K562 (cell line): ENCODE data around the gene TCP10L. TPM values are rescaled to one million over a fixed set of nuclear protein-coding genes. Genes with fewer than 3 reads are reported as not detected.
A peak's percentile ranks its signal among the peaks of the same experiment; 100 is the strongest.

Experiments
- ATF1 ChIP-seq, 2 experiments: fragments of 450-650 bp in 1 of 2; IDR thresholded peaks; 2 replicates each; pipeline ENCODE4 v1.6.1; 2016; ENCODE audit warnings: missing compliant biosample characterization in 1 of 2, missing genetic modification characterization in 1 of 2
- BCL6 ChIP-seq: fragments of 250-450 bp; sonication (Bioruptor Pico); IDR thresholded peaks from 2 replicates; pipeline ENCODE4 v1.4.0; 2020
- CTBP1 ChIP-seq: fragments of 450-650 bp; IDR thresholded peaks from 2 replicates; pipeline ENCODE4 v1.6.1; 2016; ENCODE audit warnings: borderline replicate concordance
- DNMT1 ChIP-seq: fragments of 450-650 bp; IDR thresholded peaks from 2 replicates; pipeline ENCODE4 v1.6.1; 2016; ENCODE audit warnings: antibody characterized with exemption, mild to moderate bottlenecking
- ERF ChIP-seq: fragments of 450-650 bp; formaldehyde crosslinking; IDR thresholded peaks from 2 replicates; pipeline ENCODE4 v1.4.0; 2020; ENCODE audit warnings: mild to moderate bottlenecking, mixed read lengths
- HNRNPK ChIP-seq: fragments of 200-400 bp; formaldehyde crosslinking; IDR thresholded peaks from one replicate; pipeline ENCODE4 v1.6.1; 2018; ENCODE audit warnings: mild to moderate bottlenecking, low read depth, low read length; ENCODE audit not compliant: poor library complexity, severe bottlenecking
- KDM1A ChIP-seq, 2 experiments: fragments of 450-650 bp; IDR thresholded peaks; 2 replicates each; pipeline ENCODE4 v1.6.1; 2016; ENCODE audit warnings: mild to moderate bottlenecking in 2 of 2
- MTA2 ChIP-seq: fragments of 450-650 bp; IDR thresholded peaks from 2 replicates; pipeline ENCODE4 v1.6.1; 2016; ENCODE audit warnings: low read depth
- NBN ChIP-seq: fragments of 450-650 bp; IDR thresholded peaks from 2 replicates; pipeline ENCODE4 v1.6.1; 2016; ENCODE audit warnings: low read depth, mild to moderate bottlenecking
- NEUROD1 ChIP-seq: fragments of 150-350 bp; IDR thresholded peaks from 2 replicates; pipeline ENCODE4 v1.6.1; 2014; ENCODE audit warnings: borderline replicate concordance, low read length, low read depth; ENCODE audit not compliant: partially characterized antibody
- NFIC ChIP-seq: fragments of 450-650 bp; IDR thresholded peaks from 2 replicates; pipeline ENCODE4 v1.6.1; 2017; ENCODE audit warnings: mild to moderate bottlenecking, inconsistent platforms
- RBFOX2 ChIP-seq: fragments of 200-400 bp; formaldehyde crosslinking; IDR thresholded peaks from 2 replicates; pipeline ENCODE4 v1.6.1; 2017; ENCODE audit warnings: low read depth, mild to moderate bottlenecking, low read length, moderate library complexity
- SOX6 ChIP-seq: fragments of 450-650 bp; IDR thresholded peaks from 2 replicates; pipeline ENCODE4 v1.6.1; 2014; ENCODE audit warnings: mild to moderate bottlenecking
- SUPT5H ChIP-seq: fragments of 450-650 bp; IDR thresholded peaks from 2 replicates; pipeline ENCODE4 v1.6.1; 2016
- TAF1 ChIP-seq: IDR thresholded peaks from 2 replicates; pipeline ENCODE4 v1.6.1; 2011; ENCODE audit warnings: mild to moderate bottlenecking, low read length, moderate library complexity; ENCODE audit not compliant: insufficient read depth, control insufficient read depth, severe bottlenecking; ENCODE audit errors: extremely low read depth
- TBL1XR1 ChIP-seq, 2 experiments: IDR thresholded peaks; 2 replicates each; pipeline ENCODE4 v1.6.1; 2012; ENCODE audit warnings: improper control_type of control experiment in 2 of 2, low read length in 2 of 2, mild to moderate bottlenecking in 1 of 2
- TEAD1 ChIP-seq, 2 experiments: fragments of 450-650 bp in 1 of 2; sonication (generic) in 1 of 2; formaldehyde crosslinking; IDR thresholded peaks; 2 replicates each; pipeline versions ENCODE4 v1.4.0 to v1.8.0; 2020 to 2022; ENCODE audit warnings: mild to moderate bottlenecking in 2 of 2, missing genetic modification reagents in 1 of 2
- ZBTB1 ChIP-seq: sonication (generic); formaldehyde crosslinking; IDR thresholded peaks from 2 replicates; pipeline ENCODE4 v1.8.1; 2023; ENCODE audit warnings: missing genetic modification reagents, low read depth, mild to moderate bottlenecking, borderline replicate concordance
- ZBTB7A ChIP-seq: IDR thresholded peaks from 2 replicates; pipeline ENCODE4 v1.6.1; 2011; ENCODE audit warnings: low read depth, mild to moderate bottlenecking, low read length, moderate library complexity, borderline replicate concordance; ENCODE audit not compliant: control insufficient read depth
- ZNF165 ChIP-seq: fragments of 250-450 bp; sonication (Bioruptor Pico); IDR thresholded peaks from 2 replicates; pipeline ENCODE4 v1.4.0; 2020; ENCODE audit warnings: borderline replicate concordance
- polyA plus RNA-seq, 8 experiments: library from polyadenylated mRNA; depleted of rRNA in 4 of 8; stranded (reverse) in 5 of 8; unstranded in 3 of 8; fragments of >200 nt; fragmentation: Nextera tagmentation in 2 of 8; fragmentation: Illumina TruSeq in 1 of 8; extraction: Ambion mirVana in 2 of 8; extraction: Trizol in 1 of 8; gene quantifications; 2 replicates each; pipeline versions ENCODE4 v1.2.1 to v1.2.3, GENCODE V29; 2011 to 2014; ENCODE audit warnings: inconsistent platforms in 1 of 8, missing spikeins in 1 of 8
- total RNA-seq, 7 experiments: library from RNA; depleted of rRNA in 6 of 7; stranded (reverse); fragments of >200 nt in 6 of 7; fragmentation: Illumina TruSeq in 2 of 7; extraction: Trizol in 2 of 7; gene quantifications; 2 replicates each; pipeline versions ENCODE4 v1.2.1 to v1.2.3, GENCODE V29; 2011 to 2021; ENCODE audit warnings: low replicate concordance in 1 of 7
- TF ChIP-seq, protein P1 (sequence below): fragments of 450-650 bp; conservative IDR thresholded peaks from 2 replicates; pipeline ENCODE4 v1.6.1; 2016; ENCODE audit warnings: missing genetic modification characterization, low read depth, mild to moderate bottlenecking, missing compliant biosample characterization, moderate library complexity
- TF ChIP-seq, protein P2 (sequence below), 2 experiments: fragments of 450-650 bp; conservative IDR thresholded peaks; 2 replicates each; pipeline ENCODE4 v1.6.1; 2017; ENCODE audit warnings: mild to moderate bottlenecking in 2 of 2, moderate library complexity in 2 of 2
- TF ChIP-seq, protein P3 (sequence below): fragments of 250-450 bp; sonication (Bioruptor Pico); IDR thresholded peaks from 2 replicates; pipeline ENCODE4 v1.9.0; 2021; ENCODE audit warnings: mild to moderate bottlenecking, inconsistent platforms

TCP10L gene
- total and polyA plus RNA-seq, 9 of the 15 experiments (the other 6 are each of a cell fraction or from before 2014, with no cell fraction given) = 0.34 to 0.91 (median 0.56) TPM; not detected in 2

DNA sequence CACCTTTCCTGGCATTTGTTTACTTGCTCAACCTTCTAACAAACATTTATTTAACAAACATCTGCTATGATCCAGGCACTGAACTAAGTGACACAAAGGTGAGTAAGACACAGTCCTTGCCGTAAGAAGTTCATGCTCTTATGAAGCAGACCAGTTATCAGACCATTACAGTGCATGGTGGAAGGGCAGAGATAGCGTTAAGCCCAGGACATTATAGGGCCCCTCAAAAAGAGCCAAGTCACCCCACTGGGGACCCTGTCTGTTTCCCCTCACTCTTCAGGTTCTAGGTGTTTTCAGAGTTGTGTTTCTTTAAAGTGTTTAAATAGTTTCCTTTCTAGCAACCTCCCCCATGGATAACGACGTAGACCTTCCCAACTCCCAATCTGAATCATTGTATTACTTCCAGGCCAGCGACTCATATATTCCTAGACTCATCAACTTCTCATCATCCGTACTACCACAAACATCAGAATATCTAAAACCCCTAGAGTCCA, 39.3 kb downstream of the TCP10L start (continued):
- TF ChIP-seq ZNF165 (0 out of 2 replicates have a peak, but pooled peaks have one; percentile 28), SOX6 (peak; percentile 74), NFIC (peak; percentile 74), NEUROD1 (peak; percentile 66), CTBP1 (peak; percentile 42; the same call in 1 of the 2 replicates), NBN (peak; percentile 69), RBFOX2 (peak; percentile 46; the same call in 1 of the 2 replicates), TBL1XR1 (IDR thresholded peaks at IDR 0.05; ENCODE audit: low read length in 2 of 2) (peak in 1 of 2 experiments; percentile 70; a peak in 1 of 4 replicates), KDM1A (IDR thresholded peaks at IDR 0.05) (peak; percentile 24 to 44; a peak in 2 of 4 replicates), TEAD1 (CRISPR knock-in tag; IDR thresholded peaks at IDR 0.05) (peak in 1 of 2 experiments; percentile 48; a peak in 1 of 4 replicates), ZBTB1 (CRISPR knock-in tag) (no peak), ATF1 (CRISPR knock-in tag; IDR thresholded peaks at IDR 0.05) (no peak), ATF1 (tag; IDR thresholded peaks at IDR 0.05) (peak; percentile 47), HNRNPK (no peak), BCL6 (CRISPR knock-in tag) (no peak), SUPT5H (0 out of 2 replicates have a peak, but pooled peaks have one; percentile 37), DNMT1 (no peak), MTA2 (peak; percentile 89), ERF (no peak), TAF1 (peak; percentile 33), ZBTB7A (peak; percentile 96)
- TF ChIP-seq, protein P1, sequence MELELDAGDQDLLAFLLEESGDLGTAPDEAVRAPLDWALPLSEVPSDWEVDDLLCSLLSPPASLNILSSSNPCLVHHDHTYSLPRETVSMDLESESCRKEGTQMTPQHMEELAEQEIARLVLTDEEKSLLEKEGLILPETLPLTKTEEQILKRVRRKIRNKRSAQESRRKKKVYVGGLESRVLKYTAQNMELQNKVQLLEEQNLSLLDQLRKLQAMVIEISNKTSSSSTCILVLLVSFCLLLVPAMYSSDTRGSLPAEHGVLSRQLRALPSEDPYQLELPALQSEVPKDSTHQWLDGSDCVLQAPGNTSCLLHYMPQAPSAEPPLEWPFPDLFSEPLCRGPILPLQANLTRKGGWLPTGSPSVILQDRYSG (tag) = no peak
- TF ChIP-seq, protein P2, sequence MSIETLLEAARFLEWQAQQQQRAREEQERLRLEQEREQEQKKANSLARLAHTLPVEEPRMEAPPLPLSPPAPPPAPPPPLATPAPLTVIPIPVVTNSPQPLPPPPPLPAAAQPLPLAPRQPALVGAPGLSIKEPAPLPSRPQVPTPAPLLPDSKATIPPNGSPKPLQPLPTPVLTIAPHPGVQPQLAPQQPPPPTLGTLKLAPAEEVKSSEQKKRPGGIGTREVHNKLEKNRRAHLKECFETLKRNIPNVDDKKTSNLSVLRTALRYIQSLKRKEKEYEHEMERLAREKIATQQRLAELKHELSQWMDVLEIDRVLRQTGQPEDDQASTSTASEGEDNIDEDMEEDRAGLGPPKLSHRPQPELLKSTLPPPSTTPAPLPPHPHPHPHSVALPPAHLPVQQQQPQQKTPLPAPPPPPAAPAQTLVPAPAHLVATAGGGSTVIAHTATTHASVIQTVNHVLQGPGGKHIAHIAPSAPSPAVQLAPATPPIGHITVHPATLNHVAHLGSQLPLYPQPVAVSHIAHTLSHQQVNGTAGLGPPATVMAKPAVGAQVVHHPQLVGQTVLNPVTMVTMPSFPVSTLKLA (conservative IDR thresholded peaks at IDR 0.05) = peak in 1 of 2 experiments; percentile 11; a peak in 2 of 4 replicates
- TF ChIP-seq, protein P3, sequence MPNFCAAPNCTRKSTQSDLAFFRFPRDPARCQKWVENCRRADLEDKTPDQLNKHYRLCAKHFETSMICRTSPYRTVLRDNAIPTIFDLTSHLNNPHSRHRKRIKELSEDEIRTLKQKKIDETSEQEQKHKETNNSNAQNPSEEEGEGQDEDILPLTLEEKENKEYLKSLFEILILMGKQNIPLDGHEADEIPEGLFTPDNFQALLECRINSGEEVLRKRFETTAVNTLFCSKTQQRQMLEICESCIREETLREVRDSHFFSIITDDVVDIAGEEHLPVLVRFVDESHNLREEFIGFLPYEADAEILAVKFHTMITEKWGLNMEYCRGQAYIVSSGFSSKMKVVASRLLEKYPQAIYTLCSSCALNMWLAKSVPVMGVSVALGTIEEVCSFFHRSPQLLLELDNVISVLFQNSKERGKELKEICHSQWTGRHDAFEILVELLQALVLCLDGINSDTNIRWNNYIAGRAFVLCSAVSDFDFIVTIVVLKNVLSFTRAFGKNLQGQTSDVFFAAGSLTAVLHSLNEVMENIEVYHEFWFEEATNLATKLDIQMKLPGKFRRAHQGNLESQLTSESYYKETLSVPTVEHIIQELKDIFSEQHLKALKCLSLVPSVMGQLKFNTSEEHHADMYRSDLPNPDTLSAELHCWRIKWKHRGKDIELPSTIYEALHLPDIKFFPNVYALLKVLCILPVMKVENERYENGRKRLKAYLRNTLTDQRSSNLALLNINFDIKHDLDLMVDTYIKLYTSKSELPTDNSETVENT (CRISPR knock-in tag) = no peak
